Ovary (tissue), 9 donors: ENCODE measurements around the gene MARK3. TPM values are rescaled to one million over a fixed set of nuclear protein-coding genes. Genes with fewer than 3 reads are reported as not detected.

ENCODE experiments used
- DNase-seq, 5 donors: peaks; one replicate each; pipeline ENCODE4 v3.0.0-alpha.2; 2019 to 2020
- H3K27ac ChIP-seq, 2 donors: fragments of 200-600 bp; one replicate each; pipeline versions ENCODE4 v1.5.1 to v1.8.0; 2019 to 2022
- H3K27me3 ChIP-seq: fragments of 200-600 bp; one replicate; pipeline ENCODE4 v1.8.0; 2022
- H3K36me3 ChIP-seq: fragments of 200-600 bp; sonication (generic); one replicate; pipeline ENCODE4 v1.5.1; 2019
- H3K4me1 ChIP-seq: one replicate; pipeline ENCODE4 v1.8.1; 2013; ENCODE audit warnings: mild to moderate bottlenecking, moderate library complexity; ENCODE audit not compliant: insufficient read depth
- H3K4me3 ChIP-seq: fragments of 200-600 bp; sonication (generic); one replicate; pipeline ENCODE4 v1.5.1; 2017
- H3K9me3 ChIP-seq, 2 donors: fragments of 200-600 bp in 1 of 2; sonication (generic) in 1 of 2; one replicate each; pipeline versions ENCODE4 v1.5.1 to v1.8.1; 2013 to 2019; ENCODE audit warnings: mild to moderate bottlenecking in 1 of 2, moderate library complexity in 1 of 2
- EP300 ChIP-seq: sonication (generic); formaldehyde crosslinking; IDR thresholded peaks from one replicate; pipeline ENCODE4 v1.6.1; 2017; ENCODE audit warnings: antibody characterized with exemption
- POLR2A ChIP-seq: fragments of 450-650 bp; IDR thresholded peaks from one replicate; pipeline ENCODE4 v1.6.1; 2017; ENCODE audit warnings: antibody characterized with exemption, mild to moderate bottlenecking, moderate library complexity
- WGBS, 3 donors: extraction: QIAGEN DNeasy Blood & Tissue Kit in 1 of 3; methylation state at CpG; one replicate each; pipeline versions ENCODE4 v1.1.5 to v1.1.7; 2013 to 2017; 5-methylcytosine and 5-hydroxymethylcytosine counted together
- intact Hi-C, 4 donors: fragments of 100-400 bp; cut with DNase I; formaldehyde crosslinking; loops; one replicate each; pipeline versions ENCODE4 v1.11.0 to v1.15.1; 2022 to 2023
- polyA plus RNA-seq, 2 donors: library from polyadenylated mRNA; stranded (reverse); fragments of 200-250 nt in 1 of 2; fragments of 350-450 nt in 1 of 2; fragmentation: Illumina TruSeq in 1 of 2; extraction: RNeasy Lipid Tissue Mini Kit (QIAGEN cat#74804) in 1 of 2; gene quantifications; one replicate each; pipeline ENCODE4 v1.2.3, GENCODE V29; 2013 to 2014
- total RNA-seq, 7 donors: library from RNA; depleted of rRNA in 2 of 7; stranded (reverse); fragments of >200 nt in 2 of 7; fragmentation: NEBNext Ultra II Directional in 3 of 7; extraction: Animal tissue kit (Norgen Biotek cat#: 25700) in 3 of 7; gene quantifications; one replicate each; pipeline versions ENCODE4 v1.1.0 to v1.2.4, GENCODE V29; 2016 to 2023
- TF ChIP-seq, protein P1 (sequence below), 3 donors: fragments of 450-650 bp in 2 of 3; fragments of 200-600 bp in 1 of 3; IDR thresholded peaks; one replicate each; pipeline versions ENCODE4 v1.5.1 to v1.8.0; 2016 to 2022; ENCODE audit warnings: antibody characterized with exemption in 3 of 3, mild to moderate bottlenecking in 1 of 3
- donor health status: DM: no; HTN: no; CAD: no; lungs with moderate emphysema.
- donor health status: DM: no; HTN: no; CAD: no.
- donor health status: Bipolar disorder and iron deficiency.
- donor health status: DM: yes; HTN: yes; CAD: no.
- donor health status: DM: no; HTN: no; CAD: no.
- donor health status: DM: yes; HTN: yes; CAD: no.

MARK3 gene
- total and polyA plus RNA-seq, 9 donors: 46.4 to 110 (median 71.1) TPM

DNA sequence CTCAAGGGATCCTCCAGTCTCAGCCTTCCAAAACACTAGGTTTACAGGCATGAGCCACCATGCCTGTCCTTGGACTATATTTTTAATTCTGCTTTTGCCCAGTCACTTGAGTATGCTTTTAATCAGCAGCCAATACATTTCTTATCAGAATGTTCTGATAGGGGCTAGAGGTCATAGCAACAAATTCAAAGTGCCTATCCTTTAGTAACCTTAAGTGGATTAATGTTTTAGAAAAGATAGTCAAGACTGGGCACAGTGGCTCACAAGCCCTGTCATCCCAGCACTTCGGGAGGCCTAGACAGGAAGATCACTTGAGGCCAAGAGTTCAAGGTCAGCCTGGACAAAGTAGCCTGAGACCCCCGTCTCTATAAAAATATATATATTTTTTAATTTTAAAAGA lies 100.3 kb downstream of the MARK3 start:
- no peaks in the 10 kb centered on the region for H3K36me3 ChIP-seq
- H3K4me1 ChIP-seq: peaks cover 1% of the 10 kb centered on the region
- TF ChIP-seq POLR2A (no peak), EP300 (no peak)
- TF ChIP-seq, protein P1, sequence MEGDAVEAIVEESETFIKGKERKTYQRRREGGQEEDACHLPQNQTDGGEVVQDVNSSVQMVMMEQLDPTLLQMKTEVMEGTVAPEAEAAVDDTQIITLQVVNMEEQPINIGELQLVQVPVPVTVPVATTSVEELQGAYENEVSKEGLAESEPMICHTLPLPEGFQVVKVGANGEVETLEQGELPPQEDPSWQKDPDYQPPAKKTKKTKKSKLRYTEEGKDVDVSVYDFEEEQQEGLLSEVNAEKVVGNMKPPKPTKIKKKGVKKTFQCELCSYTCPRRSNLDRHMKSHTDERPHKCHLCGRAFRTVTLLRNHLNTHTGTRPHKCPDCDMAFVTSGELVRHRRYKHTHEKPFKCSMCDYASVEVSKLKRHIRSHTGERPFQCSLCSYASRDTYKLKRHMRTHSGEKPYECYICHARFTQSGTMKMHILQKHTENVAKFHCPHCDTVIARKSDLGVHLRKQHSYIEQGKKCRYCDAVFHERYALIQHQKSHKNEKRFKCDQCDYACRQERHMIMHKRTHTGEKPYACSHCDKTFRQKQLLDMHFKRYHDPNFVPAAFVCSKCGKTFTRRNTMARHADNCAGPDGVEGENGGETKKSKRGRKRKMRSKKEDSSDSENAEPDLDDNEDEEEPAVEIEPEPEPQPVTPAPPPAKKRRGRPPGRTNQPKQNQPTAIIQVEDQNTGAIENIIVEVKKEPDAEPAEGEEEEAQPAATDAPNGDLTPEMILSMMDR (IDR thresholded peaks at IDR 0.05): no peak
- no peaks in the 10 kb centered on the region for H3K9me3 ChIP-seq
- 40 to 67% (median 52%) methylated on average over 2 of the region's 2 CpGs for WGBS, 3 donors
- no peaks in the 10 kb centered on the region for H3K27me3 ChIP-seq
- no peak overlapping the region for H3K27ac ChIP-seq
- intact Hi-C loops: no loop called here
- no peak overlapping the region for H3K4me3 ChIP-seq
- no peak for DNase-seq

DNA sequence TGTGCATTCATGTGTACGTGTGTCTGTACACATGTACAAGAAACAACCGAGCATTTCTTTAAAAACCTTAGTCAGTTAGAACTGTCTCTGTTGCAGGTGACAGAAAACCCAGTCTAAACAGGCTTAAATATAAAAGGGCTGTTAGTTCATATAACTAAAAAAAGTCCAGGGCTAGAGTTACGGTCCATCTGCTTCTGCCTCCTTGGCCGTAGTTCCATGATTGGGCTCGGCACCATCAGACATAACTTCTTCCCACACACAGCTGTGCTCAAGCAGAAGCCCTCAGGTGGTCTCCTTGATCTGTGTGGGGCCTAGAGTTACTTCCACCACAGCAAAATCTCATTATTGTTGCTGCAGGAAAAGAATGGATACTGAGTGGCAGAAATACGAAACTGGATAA lies 102.9 kb downstream of the MARK3 start:
- Histone ChIP-seq H3K4me1 (peaks cover 1% of the 10 kb centered on the region), H3K4me3 (no peak overlapping the region), H3K27ac (no peak overlapping the region), H3K27me3 (no peaks in the 10 kb centered on the region), H3K36me3 (no peaks in the 10 kb centered on the region), H3K9me3 (no peaks in the 10 kb centered on the region)
- WGBS, 3 donors: 37 to 69% (median 44%) methylated on average over 6 of the region's 6 CpGs
- intact Hi-C loops: no loop called here
- no peak for DNase-seq
- TF ChIP-seq EP300 (no peak), POLR2A (no peak)

DNA sequence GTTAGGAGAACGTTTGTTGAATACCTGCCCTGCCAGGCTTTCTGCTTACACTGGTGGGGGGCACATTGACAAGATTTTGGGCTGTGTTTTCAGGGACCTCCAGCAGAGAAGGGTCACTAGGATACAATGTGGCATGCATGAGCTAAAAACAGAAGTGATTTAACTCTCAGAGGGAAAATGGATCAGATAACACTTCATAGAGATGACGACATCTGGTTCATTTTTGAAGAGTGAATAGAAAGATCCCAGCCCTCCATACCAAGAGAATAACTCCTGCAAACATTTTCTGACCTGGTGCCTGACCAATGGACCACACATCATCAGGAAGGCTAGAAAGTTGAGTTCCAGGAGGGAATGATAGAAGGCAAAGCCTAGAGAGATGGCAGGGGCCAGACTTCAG lies 103.7 kb downstream of the MARK3 start:
- WGBS, 3 donors: 57 to 75% (median 69%) methylated on average over 2 of the region's 2 CpGs
- Histone ChIP-seq H3K9me3 (no peaks in the 10 kb centered on the region), H3K4me3 (no peak overlapping the region), H3K27ac (peak overlapping the region in 1 of 2 donors; percentile 43), H3K4me1 (no peaks in the 10 kb centered on the region), H3K27me3 (no peaks in the 10 kb centered on the region), H3K36me3 (no peaks in the 10 kb centered on the region)
- intact Hi-C loops: no loop called here
- TF ChIP-seq POLR2A (no peak), EP300 (no peak)
- TF ChIP-seq, protein P1 (IDR thresholded peaks at IDR 0.05): no peak
- DNase-seq: no peak

GRCh38 chr14:103489621-103490020 lies 104.4 kb downstream of the MARK3 start:
- TF ChIP-seq, protein P1 (IDR thresholded peaks at IDR 0.05): no peak
- TF ChIP-seq EP300 (no peak), POLR2A (no peak)
- no peaks in the 10 kb centered on the region for H3K4me1 ChIP-seq
- no peak for DNase-seq
- no peaks in the 10 kb centered on the region for H3K9me3 ChIP-seq
- H3K27me3 ChIP-seq: no peaks in the 10 kb centered on the region
- H3K4me3 ChIP-seq: no peak overlapping the region
- no peaks in the 10 kb centered on the region for H3K36me3 ChIP-seq
- WGBS, 3 donors: 11 to 43% (median 15%) methylated on average over 2 of the region's 2 CpGs
- no peak overlapping the region for H3K27ac ChIP-seq
- intact Hi-C loops: no loop called here

DNA sequence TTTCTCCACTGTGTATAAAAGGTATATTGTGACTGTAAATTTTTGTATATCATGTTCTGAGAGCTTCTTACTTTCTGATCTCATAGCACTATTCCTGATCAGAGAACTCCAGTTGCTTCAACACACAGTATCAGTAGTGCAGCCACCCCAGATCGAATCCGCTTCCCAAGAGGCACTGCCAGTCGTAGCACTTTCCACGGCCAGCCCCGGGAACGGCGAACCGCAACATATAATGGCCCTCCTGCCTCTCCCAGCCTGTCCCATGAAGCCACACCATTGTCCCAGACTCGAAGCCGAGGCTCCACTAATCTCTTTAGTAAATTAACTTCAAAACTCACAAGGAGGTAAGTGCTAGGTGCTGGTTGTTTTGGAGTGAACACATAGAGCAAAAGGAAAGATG lies 106.5 kb downstream of the MARK3 start:
- no peak overlapping the region for H3K27ac ChIP-seq
- WGBS, 3 donors: 90 to 96% (median 94%) methylated on average over 10 of the region's 10 CpGs
- intact Hi-C loops: no loop called here
- H3K9me3 ChIP-seq: no peaks in the 10 kb centered on the region
- no peaks in the 10 kb centered on the region for H3K27me3 ChIP-seq
- H3K36me3 ChIP-seq: no peaks in the 10 kb centered on the region
- TF ChIP-seq EP300: no peak
- TF ChIP-seq POLR2A: no peak
- TF ChIP-seq, protein P1 (IDR thresholded peaks at IDR 0.05): no peak
- no peak for DNase-seq
- H3K4me3 ChIP-seq: no peak overlapping the region
- H3K4me1 ChIP-seq: no peaks in the 10 kb centered on the region
